ENCODE results near the gene HYOU1. TPM values are rescaled to one million over a fixed set of nuclear protein-coding genes. Genes with fewer than 3 reads are reported as not detected.

HYOU1 gene
- total and polyA plus RNA-seq, 2 experiments from 2014 or later, result 48.2 to 229 TPM

GRCh38 chr11:119100994-119101758, 44.2 kb upstream of the HYOU1 start:
- peak overlapping the region; percentile 80 for H3K4me3 Mint-ChIP-seq

GRCh38 chr11:119100246-119100970, 43.4 kb upstream of the HYOU1 start:
- H3K27ac ChIP-seq (ENCODE audit: low read depth), result peak overlapping the region; percentile 90

More at GRCh38 chr11:119100994-119101758, 44.2 kb upstream of the HYOU1 start:
- ATAC-seq, result peak; percentile 58
- peaks cover 14% of the 10 kb centered on the region for H3K36me3 ChIP-seq (ENCODE audit: insufficient read depth)
- no peaks in the 10 kb centered on the region for H4K20me1 ChIP-seq (replicated peaks; ENCODE audit: insufficient read depth)
- no peaks in the 10 kb centered on the region for H3K27me3 ChIP-seq (ENCODE audit: insufficient read depth)
- peak overlapping the region; percentile 98 for H3K4me3 ChIP-seq
- Mint-ChIP-seq H3K27me3 (ENCODE audit: insufficient read depth, low read depth, poor library complexity) (peaks cover 8% of the 10 kb centered on the region), H3K9me3 (no peaks in the 10 kb centered on the region), H3K4me1 (peaks cover 20% of the 10 kb centered on the region), H3K36me3 (ENCODE audit: low read depth) (peaks cover 28% of the 10 kb centered on the region), H3K27ac (peak overlapping the region; percentile 99)
- H3K9me2 ChIP-seq (ENCODE audit: insufficient read depth), result no peaks in the 10 kb centered on the region
- H3F3A ChIP-seq (replicated peaks; ENCODE audit: low read depth), result peaks cover 35% of the 10 kb centered on the region
- peak overlapping the region; percentile 89 for H2AFZ ChIP-seq
- peak; percentile 53; the same call in 1 of the 2 replicates for TF ChIP-seq POLR2AphosphoS5 (IDR thresholded peaks at IDR 0.05; ENCODE audit: low read depth)
- TF ChIP-seq CTCF (conservative IDR thresholded peaks at IDR 0.05; ENCODE audit: low read depth in 2 of 2), result no peak
- H3K27ac ChIP-seq (ENCODE audit: low read depth), result peak overlapping the region; percentile 90
- H3K79me2 ChIP-seq (replicated peaks; ENCODE audit: insufficient read depth), result peaks cover 15% of the 10 kb centered on the region
- H3K4me2 ChIP-seq, result peak overlapping the region; percentile 100
- peak; percentile 76 for DNase-seq (ENCODE audit: low spot score)
- peaks cover 24% of the 10 kb centered on the region for H3K4me1 ChIP-seq (ENCODE audit: insufficient read depth)

More at GRCh38 chr11:119100246-119100970, 43.4 kb upstream of the HYOU1 start:
- Mint-ChIP-seq H3K27me3 (ENCODE audit: insufficient read depth, low read depth, poor library complexity) (peaks cover 12% of the 10 kb centered on the region), H3K27ac (peak overlapping the region; percentile 99; the same call in 1 of the 2 replicates), H3K36me3 (ENCODE audit: low read depth) (peaks cover 28% of the 10 kb centered on the region), H3K4me1 (peaks cover 16% of the 10 kb centered on the region), H3K4me3 (peak overlapping the region; percentile 80), H3K9me3 (no peaks in the 10 kb centered on the region)
- Histone ChIP-seq H3K27me3 (ENCODE audit: insufficient read depth) (no peaks in the 10 kb centered on the region), H3F3A (replicated peaks; ENCODE audit: low read depth) (peaks cover 35% of the 10 kb centered on the region), H2AFZ (peak overlapping the region; percentile 89; the same call in 1 of the 2 replicates), H3K36me3 (ENCODE audit: insufficient read depth) (peaks cover 14% of the 10 kb centered on the region), H3K4me3 (peak overlapping the region; percentile 98), H3K79me2 (replicated peaks; ENCODE audit: insufficient read depth) (peaks cover 15% of the 10 kb centered on the region), H3K4me2 (peak overlapping the region; percentile 100), H3K9me2 (ENCODE audit: insufficient read depth) (no peaks in the 10 kb centered on the region), H3K4me1 (ENCODE audit: insufficient read depth) (peaks cover 22% of the 10 kb centered on the region), H4K20me1 (replicated peaks; ENCODE audit: insufficient read depth) (no peaks in the 10 kb centered on the region)
- 0 out of 3 replicates have a peak, but pooled peaks have one; percentile 0 for ATAC-seq
- TF ChIP-seq CTCF (conservative IDR thresholded peaks at IDR 0.05; ENCODE audit: low read depth in 2 of 2) (peak; percentile 55 to 62), ZNF331 (CRISPR knock-in tag; IDR thresholded peaks at IDR 0.05; ENCODE audit: low read depth) (no peak), EZH2 (IDR thresholded peaks at IDR 0.05; ENCODE audit: low read depth, unreplicated experiment) (no peak), JUNB (IDR thresholded peaks at IDR 0.05; ENCODE audit: unreplicated experiment) (no peak), ETS1 (IDR thresholded peaks at IDR 0.05) (no peak), NANOG (IDR thresholded peaks at IDR 0.05; ENCODE audit: borderline replicate concordance) (no peak)
- DNase-seq (ENCODE audit: low spot score), result peak; percentile 61
